Measurements from ENCODE around the gene SMAD6. TPM values are rescaled to one million over a fixed set of nuclear protein-coding genes. Genes with fewer than 3 reads are reported as not detected.

SMAD6 gene
- total RNA-seq, 2 donors from 2014 or later = 190 to 213 TPM

DNA sequence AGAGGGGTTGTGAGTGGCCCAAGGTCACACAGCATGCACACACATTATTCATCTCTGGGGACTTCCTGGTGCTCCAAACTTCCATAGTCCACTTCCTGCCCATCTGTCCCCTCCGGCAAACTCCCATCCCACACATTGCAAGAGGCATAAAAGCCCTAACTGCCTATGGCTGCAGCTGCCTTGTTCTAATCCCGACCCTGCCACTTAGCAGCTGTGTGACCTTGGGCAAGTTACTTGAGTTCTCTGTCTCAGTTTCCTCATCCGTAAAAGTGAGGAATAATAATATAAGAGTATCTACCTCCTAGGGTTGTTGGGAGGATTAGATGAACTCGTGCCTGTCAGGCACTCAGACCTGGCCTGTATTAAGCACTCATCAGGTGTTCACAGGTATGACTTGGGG, 84.2 kb downstream of the SMAD6 start:
- Histone ChIP-seq H3K27me3 (ENCODE audit: control insufficient read depth, insufficient read depth, low read length, poor library complexity, severe bottlenecking) (no peaks in the 10 kb centered on the region), H3K4me3 (ENCODE audit: low read length) (no peak overlapping the region), H3K4me1 (ENCODE audit: control insufficient read depth, insufficient read depth, low read length) (no peaks in the 10 kb centered on the region), H3K36me3 (ENCODE audit: control insufficient read depth, insufficient read depth, low read length) (peaks cover 13% of the 10 kb centered on the region), H3K9ac (ENCODE audit: extremely low read depth, low read length, poor library complexity, severe bottlenecking) (no peak overlapping the region), H3K27ac (ENCODE audit: low read depth, low read length) (no peak overlapping the region), H3K9me3 (ENCODE audit: control insufficient read depth, low read length) (no peaks in the 10 kb centered on the region)
- Mint-ChIP-seq H3K9me3 (peaks cover 3% of the 10 kb centered on the region), H3K36me3 (ENCODE audit: low read depth) (peaks cover 17% of the 10 kb centered on the region), H3K4me1 (peaks cover 6% of the 10 kb centered on the region), H3K27ac (peak overlapping the region; percentile 75), H3K4me3 (no peak overlapping the region), H3K27me3 (ENCODE audit: insufficient read depth) (no peaks in the 10 kb centered on the region)
- TF ChIP-seq CTCF (conservative IDR thresholded peaks at IDR 0.05) = no peak
- DNase-seq = no peak
- WGBS, 2 experiments (ENCODE audit: insufficient coverage in 1 of 2, insufficient read length in 1 of 2) = 92 to 94% methylated on average over 2 to 4 of the region's 4 CpGs

GRCh38 chr15:66786708-66787488, 84.9 kb downstream of the SMAD6 start:
- H3K9ac ChIP-seq (ENCODE audit: extremely low read depth, low read length, poor library complexity, severe bottlenecking) = no peak overlapping the region
- no peak for DNase-seq
- no peak overlapping the region for H3K4me3 Mint-ChIP-seq
- H3K4me1 ChIP-seq (ENCODE audit: control insufficient read depth, insufficient read depth, low read length) = no peaks in the 10 kb centered on the region
- H3K27me3 ChIP-seq (ENCODE audit: control insufficient read depth, insufficient read depth, low read length, poor library complexity, severe bottlenecking) = no peaks in the 10 kb centered on the region
- peaks cover 6% of the 10 kb centered on the region for H3K4me1 Mint-ChIP-seq
- H3K27me3 Mint-ChIP-seq (ENCODE audit: insufficient read depth) = no peaks in the 10 kb centered on the region
- peak overlapping the region; percentile 51 for H3K27ac ChIP-seq (ENCODE audit: low read depth, low read length)
- H3K36me3 Mint-ChIP-seq (ENCODE audit: low read depth) = peaks cover 17% of the 10 kb centered on the region
- H3K4me3 ChIP-seq (ENCODE audit: low read length) = no peak overlapping the region
- no peak for TF ChIP-seq CTCF (conservative IDR thresholded peaks at IDR 0.05)
- H3K36me3 ChIP-seq (ENCODE audit: control insufficient read depth, insufficient read depth, low read length) = peaks cover 11% of the 10 kb centered on the region
- 92 to 100% methylated on average over 4 to 7 of the region's 8 CpGs for WGBS, 2 experiments (ENCODE audit: insufficient coverage in 1 of 2, insufficient read length in 1 of 2)
- peaks cover 3% of the 10 kb centered on the region for H3K9me3 Mint-ChIP-seq
- H3K9me3 ChIP-seq (ENCODE audit: control insufficient read depth, low read length) = no peaks in the 10 kb centered on the region
- H3K27ac Mint-ChIP-seq = peak overlapping the region; percentile 52

DNA sequence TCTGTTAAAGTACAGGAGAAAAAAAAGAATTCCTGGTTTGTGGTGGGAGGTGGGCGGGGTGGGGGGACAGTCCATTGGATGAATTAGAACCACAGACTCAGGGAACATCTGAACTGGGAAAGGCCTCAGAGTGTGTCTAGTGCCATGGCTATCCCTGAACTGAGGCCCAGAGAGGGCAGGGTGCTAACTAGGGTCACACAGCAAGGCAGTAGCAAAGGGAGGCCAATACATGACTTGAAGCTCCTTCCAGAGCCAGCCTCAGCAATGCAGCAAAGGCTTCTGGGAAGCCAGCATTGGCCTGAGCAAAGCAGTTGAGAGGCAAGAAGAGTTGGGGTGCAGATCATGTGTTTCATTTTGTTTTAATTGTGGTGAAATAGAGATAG, 85.4 kb downstream of the SMAD6 start:
- peaks cover 11% of the 10 kb centered on the region for H3K36me3 Mint-ChIP-seq (ENCODE audit: low read depth)
- no peak overlapping the region for H3K27ac ChIP-seq (ENCODE audit: low read depth, low read length)
- peaks cover 6% of the 10 kb centered on the region for H3K4me1 Mint-ChIP-seq
- H3K27me3 ChIP-seq (ENCODE audit: control insufficient read depth, insufficient read depth, low read length, poor library complexity, severe bottlenecking) = no peaks in the 10 kb centered on the region
- DNase-seq = no peak
- no peaks in the 10 kb centered on the region for H3K9me3 ChIP-seq (ENCODE audit: control insufficient read depth, low read length)
- no peak overlapping the region for H3K27ac Mint-ChIP-seq
- no peaks in the 10 kb centered on the region for H3K27me3 Mint-ChIP-seq (ENCODE audit: insufficient read depth)
- WGBS, 2 experiments (ENCODE audit: insufficient coverage in 1 of 2, insufficient read length in 1 of 2) = 94 to 100% methylated on average over 1 of the region's 1 CpG
- H3K36me3 ChIP-seq (ENCODE audit: control insufficient read depth, insufficient read depth, low read length) = peaks cover 5% of the 10 kb centered on the region
- no peak overlapping the region for H3K4me3 ChIP-seq (ENCODE audit: low read length)
- TF ChIP-seq CTCF (conservative IDR thresholded peaks at IDR 0.05) = no peak
- H3K4me1 ChIP-seq (ENCODE audit: control insufficient read depth, insufficient read depth, low read length) = no peaks in the 10 kb centered on the region
- H3K9me3 Mint-ChIP-seq = peaks cover 3% of the 10 kb centered on the region
- H3K4me3 Mint-ChIP-seq = no peak overlapping the region
- no peak overlapping the region for H3K9ac ChIP-seq (ENCODE audit: extremely low read depth, low read length, poor library complexity, severe bottlenecking)
